Transverse colon (tissue), 4 donors: ENCODE measurements around the gene N4BP2L1. TPM values are rescaled to one million over a fixed set of nuclear protein-coding genes. Genes with fewer than 3 reads are reported as not detected.

Experiments
- DNase-seq: peaks from one replicate; pipeline ENCODE4 v3.0.0-alpha.2; 2019
- H3K27ac ChIP-seq, 4 donors: fragments of 200-600 bp; sonication (generic); 2 replicates each; pipeline ENCODE4 v1.5.1; 2016 to 2018; ENCODE audit warnings: inconsistent platforms in 4 of 4
- H3K27me3 ChIP-seq: fragments of 200-600 bp; sonication (generic); 2 replicates; pipeline ENCODE4 v1.5.1; 2017; ENCODE audit warnings: inconsistent platforms
- H3K36me3 ChIP-seq, 4 donors: fragments of 200-600 bp; sonication (generic); 2 replicates each; pipeline ENCODE4 v1.5.1; 2017 to 2019; ENCODE audit warnings: inconsistent platforms in 4 of 4
- H3K4me1 ChIP-seq, 4 donors: fragments of 200-600 bp; sonication (generic); 2 replicates each; pipeline ENCODE4 v1.5.1; 2017 to 2020; ENCODE audit warnings: inconsistent platforms in 4 of 4
- H3K4me3 ChIP-seq, 4 donors: fragments of 200-600 bp; sonication (generic); 1 replicate in 1 of 4; 2 replicates in 3 of 4; pipeline versions ENCODE4 v1.5.1 to v1.6.1; 2017 to 2019; ENCODE audit warnings: inconsistent platforms in 4 of 4
- H3K9me3 ChIP-seq, 2 donors: fragments of 200-600 bp; sonication (generic); 2 replicates each; pipeline ENCODE4 v1.5.1; 2017 to 2019; ENCODE audit warnings: inconsistent platforms in 2 of 2
- CTCF ChIP-seq, 5 experiments: fragments of 200-600 bp in 3 of 5; fragments of 450-650 bp in 2 of 5; sonication (generic) in 3 of 5; IDR thresholded peaks; 1 replicate in 2 of 5; 2 replicates in 3 of 5; pipeline ENCODE4 v1.5.1; 2016 to 2017; ENCODE audit warnings: antibody characterized with exemption in 5 of 5, inconsistent platforms in 3 of 5, mild to moderate bottlenecking in 2 of 5, moderate library complexity in 1 of 5
- EP300 ChIP-seq: sonication (generic); formaldehyde crosslinking; IDR thresholded peaks from one replicate; pipeline ENCODE4 v1.6.1; 2017; ENCODE audit warnings: antibody characterized with exemption, low read depth
- POLR2A ChIP-seq: fragments of 450-650 bp; IDR thresholded peaks from one replicate; pipeline ENCODE4 v1.6.1; 2016; ENCODE audit warnings: antibody characterized with exemption, mild to moderate bottlenecking, moderate library complexity
- POLR2AphosphoS5 ChIP-seq, 3 donors: sonication (generic); formaldehyde crosslinking; IDR thresholded peaks; one replicate each; pipeline ENCODE4 v1.6.1; 2016; ENCODE audit warnings: antibody characterized with exemption in 3 of 3
- WGBS, 2 donors: methylation state at CpG; one replicate each; pipeline ENCODE4 v1.1.5; 2018; ENCODE audit warnings: low coverage in 1 of 2; 5-methylcytosine and 5-hydroxymethylcytosine counted together
- in situ Hi-C, 4 donors: fragments of 200-750 bp; cut with MboI; loops; one replicate each; pipeline versions ENCODE4 v1.15.0 to v1.15.1; 2017; ENCODE audit warnings: low sequenced_read_pairs in 3 of 4, low pct_ligation_motif_present in 1 of 4, low pct_unique_long_range_greater_than_20kb in 1 of 4
- intact Hi-C: fragments of 100-400 bp; cut with DNase I; formaldehyde crosslinking; loops from one replicate; pipeline ENCODE4 v1.15.1; 2023; ENCODE audit warnings: low total_unique reads
- total RNA-seq, 4 donors: library from RNA; depleted of rRNA; stranded (reverse); fragments of >200 nt; gene quantifications; one replicate each; pipeline ENCODE4 v1.1.0, GENCODE V29; 2016

N4BP2L1 gene
- total RNA-seq, 4 donors from 2014 or later: 1.5 to 25.1 (median 8.9) TPM

- Histone ChIP-seq H3K27me3 (no peaks in the 10 kb centered on the region), H3K27ac (no peak overlapping the region), H3K4me1 (no peaks in the 10 kb centered on the region), H3K36me3 (no peaks in the 10 kb centered on the region), H3K9me3 (no peaks in the 10 kb centered on the region), H3K4me3 (no peak overlapping the region)
- in situ Hi-C loops (no loop called here), intact Hi-C loops (no loop called here)
- no peak for DNase-seq
- 89 to 91% methylated on average over 1 of the region's 1 CpG for WGBS, 2 donors
- TF ChIP-seq EP300 (no peak), POLR2AphosphoS5 (IDR thresholded peaks at IDR 0.05) (no peak), CTCF (IDR thresholded peaks at IDR 0.05) (no peak), POLR2A (no peak)
Measured at GRCh38 chr13:32473650-32474049, 45.7 kb upstream of the N4BP2L1 start.

DNA sequence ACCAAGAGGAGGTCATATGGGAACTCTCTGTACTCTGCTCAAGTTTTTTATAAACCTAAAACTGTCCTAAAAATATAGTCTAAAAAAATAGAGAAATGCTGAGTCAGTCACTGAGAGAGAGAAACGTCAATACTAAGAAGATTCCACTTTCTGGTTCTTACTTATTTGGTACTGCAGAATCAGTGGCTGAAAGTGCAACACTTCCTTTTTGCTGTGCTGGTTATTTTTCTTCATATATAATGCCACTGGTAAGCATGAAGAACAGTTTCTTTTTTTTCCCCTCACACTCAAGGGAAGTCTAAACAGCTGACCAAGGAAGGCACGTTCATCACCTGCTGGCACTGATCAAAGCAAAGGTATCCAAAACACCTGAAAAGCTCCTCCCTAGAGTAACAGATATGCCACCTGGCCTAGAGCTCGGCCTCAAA is 44.3 kb upstream of the N4BP2L1 start:
- intact Hi-C loops: no loop called here
- Histone ChIP-seq H3K36me3 (no peaks in the 10 kb centered on the region), H3K9me3 (no peaks in the 10 kb centered on the region), H3K27ac (peak overlapping the region in 1 of 4 donors; percentile 33), H3K4me1 (no peaks in the 10 kb centered on the region), H3K4me3 (no peak overlapping the region), H3K27me3 (no peaks in the 10 kb centered on the region)
- DNase-seq: no peak
- 53 to 77% methylated on average over 3 of the region's 3 CpGs for WGBS, 2 donors
- no peak for TF ChIP-seq POLR2A
- no peak for TF ChIP-seq POLR2AphosphoS5 (IDR thresholded peaks at IDR 0.05)
- in situ Hi-C loops: no loop called here

DNA sequence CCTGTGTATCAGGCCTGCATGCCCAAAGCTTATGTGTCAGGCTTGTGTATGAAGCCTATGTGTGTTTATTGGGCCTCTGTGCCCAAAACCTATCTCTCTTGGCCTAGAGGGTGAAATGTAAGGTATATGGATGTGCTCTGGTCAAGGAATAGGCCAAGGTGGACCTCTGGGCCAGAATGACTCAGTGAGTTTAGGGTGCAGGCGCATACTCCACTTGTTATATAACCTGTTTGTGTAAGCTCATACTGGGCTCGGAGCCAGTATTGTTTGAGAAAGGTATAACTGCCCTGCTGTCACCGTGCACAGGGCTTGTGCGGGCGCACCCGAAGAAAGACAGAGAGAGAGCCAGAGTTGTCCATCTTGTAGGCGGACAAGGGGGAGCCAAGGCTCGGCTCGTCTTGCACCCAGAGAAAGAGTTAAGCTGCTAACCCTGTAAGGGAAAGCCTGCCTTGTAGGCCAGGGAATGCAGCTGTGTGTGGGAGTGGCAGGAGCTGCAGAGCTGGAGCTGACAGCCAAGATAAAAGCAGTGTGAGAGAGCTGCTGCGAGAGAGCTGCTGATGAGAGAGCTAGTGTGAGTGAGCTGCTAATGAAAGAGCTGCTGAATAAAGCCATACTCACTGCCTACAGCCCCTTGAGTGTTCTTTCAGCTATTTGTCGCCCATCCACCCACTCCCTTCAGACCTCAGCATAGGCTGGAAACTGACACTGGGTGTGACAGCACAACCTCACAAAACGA is 43.4 kb upstream of the N4BP2L1 start:
- in situ Hi-C loops: no loop called here

GRCh38 chr13:32468502-32469142 is 40.7 kb upstream of the N4BP2L1 start:
- in situ Hi-C loops: no loop called here

More for the DNA sequence above, 43.4 kb upstream of the N4BP2L1 start:
- intact Hi-C loops: no loop called here
- Histone ChIP-seq H3K27me3 (no peaks in the 10 kb centered on the region), H3K4me1 (no peaks in the 10 kb centered on the region), H3K27ac (peak overlapping the region in 1 of 4 donors; percentile 4), H3K36me3 (no peaks in the 10 kb centered on the region), H3K9me3 (no peaks in the 10 kb centered on the region), H3K4me3 (no peak overlapping the region)
- WGBS, 2 donors: 77% methylated on average over 12 of the region's 12 CpGs; no CpG with 5 or more reads in 1 of the 2 donors
- no peak for DNase-seq
- TF ChIP-seq CTCF (IDR thresholded peaks at IDR 0.05) (no peak), EP300 (no peak), POLR2AphosphoS5 (IDR thresholded peaks at IDR 0.05) (no peak), POLR2A (no peak)

More at GRCh38 chr13:32468502-32469142, 40.7 kb upstream of the N4BP2L1 start:
- H3K27me3 ChIP-seq: no peaks in the 10 kb centered on the region
- TF ChIP-seq EP300 (no peak), POLR2A (no peak), POLR2AphosphoS5 (IDR thresholded peaks at IDR 0.05) (no peak), CTCF (IDR thresholded peaks at IDR 0.05) (no peak)
- WGBS, 2 donors: 85 to 95% methylated on average over 3 to 6 of the region's 6 CpGs
- H3K36me3 ChIP-seq: no peaks in the 10 kb centered on the region
- no peak overlapping the region for H3K4me3 ChIP-seq
- H3K27ac ChIP-seq: no peak overlapping the region
- no peak for DNase-seq
- intact Hi-C loops: no loop called here
- no peaks in the 10 kb centered on the region for H3K9me3 ChIP-seq
- H3K4me1 ChIP-seq: no peaks in the 10 kb centered on the region
